Hepatocyte (in vitro differentiated cells): ENCODE measurements around the gene EXD2.

ENCODE experiments used
- EZH2phosphoT487 ChIP-seq: fragments of 200-600 bp; sonication (generic); IDR thresholded peaks from one replicate; pipeline ENCODE4 v1.6.1; 2018; ENCODE audit warnings: antibody characterized with exemption, mild to moderate bottlenecking, low read depth, moderate library complexity; ENCODE audit not compliant: unreplicated experiment, severe bottlenecking
- TF ChIP-seq, protein P1 (sequence below): fragments of 200-600 bp; sonication (generic); IDR thresholded peaks from 2 replicates; pipeline ENCODE4 v1.5.1; 2016; ENCODE audit warnings: antibody characterized with exemption, mild to moderate bottlenecking; ENCODE audit not compliant: poor library complexity

DNA sequence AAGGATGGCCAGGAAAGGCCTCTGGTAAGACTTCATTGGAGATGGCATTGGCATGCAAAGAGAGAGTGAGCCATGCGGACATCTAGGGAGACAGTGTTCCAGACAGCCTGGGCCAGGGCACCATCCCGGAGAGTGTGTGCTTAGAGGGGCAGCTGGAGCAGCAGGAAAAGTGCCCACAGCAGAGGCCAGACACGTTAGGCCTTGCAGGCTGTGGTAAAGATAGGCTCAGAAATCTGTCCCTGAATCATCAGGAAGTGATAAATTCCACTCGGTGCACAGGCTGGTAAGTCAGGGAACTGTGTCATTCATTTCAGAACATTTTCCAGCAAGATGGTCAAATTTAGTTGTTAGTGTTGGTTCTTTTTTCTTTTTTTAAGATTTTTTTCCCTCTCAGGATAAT lies 77.5 kb downstream of the EXD2 start:
- TF ChIP-seq, protein P1, sequence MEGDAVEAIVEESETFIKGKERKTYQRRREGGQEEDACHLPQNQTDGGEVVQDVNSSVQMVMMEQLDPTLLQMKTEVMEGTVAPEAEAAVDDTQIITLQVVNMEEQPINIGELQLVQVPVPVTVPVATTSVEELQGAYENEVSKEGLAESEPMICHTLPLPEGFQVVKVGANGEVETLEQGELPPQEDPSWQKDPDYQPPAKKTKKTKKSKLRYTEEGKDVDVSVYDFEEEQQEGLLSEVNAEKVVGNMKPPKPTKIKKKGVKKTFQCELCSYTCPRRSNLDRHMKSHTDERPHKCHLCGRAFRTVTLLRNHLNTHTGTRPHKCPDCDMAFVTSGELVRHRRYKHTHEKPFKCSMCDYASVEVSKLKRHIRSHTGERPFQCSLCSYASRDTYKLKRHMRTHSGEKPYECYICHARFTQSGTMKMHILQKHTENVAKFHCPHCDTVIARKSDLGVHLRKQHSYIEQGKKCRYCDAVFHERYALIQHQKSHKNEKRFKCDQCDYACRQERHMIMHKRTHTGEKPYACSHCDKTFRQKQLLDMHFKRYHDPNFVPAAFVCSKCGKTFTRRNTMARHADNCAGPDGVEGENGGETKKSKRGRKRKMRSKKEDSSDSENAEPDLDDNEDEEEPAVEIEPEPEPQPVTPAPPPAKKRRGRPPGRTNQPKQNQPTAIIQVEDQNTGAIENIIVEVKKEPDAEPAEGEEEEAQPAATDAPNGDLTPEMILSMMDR: no peak
- TF ChIP-seq EZH2phosphoT487: no peak
